Measurements from ENCODE around the gene LAT. TPM values are rescaled to one million over a fixed set of nuclear protein-coding genes. Genes with fewer than 3 reads are reported as not detected.

The LAT gene
- total RNA-seq, 1 experiment from 2014 or later, result 4.3 TPM

DNA sequence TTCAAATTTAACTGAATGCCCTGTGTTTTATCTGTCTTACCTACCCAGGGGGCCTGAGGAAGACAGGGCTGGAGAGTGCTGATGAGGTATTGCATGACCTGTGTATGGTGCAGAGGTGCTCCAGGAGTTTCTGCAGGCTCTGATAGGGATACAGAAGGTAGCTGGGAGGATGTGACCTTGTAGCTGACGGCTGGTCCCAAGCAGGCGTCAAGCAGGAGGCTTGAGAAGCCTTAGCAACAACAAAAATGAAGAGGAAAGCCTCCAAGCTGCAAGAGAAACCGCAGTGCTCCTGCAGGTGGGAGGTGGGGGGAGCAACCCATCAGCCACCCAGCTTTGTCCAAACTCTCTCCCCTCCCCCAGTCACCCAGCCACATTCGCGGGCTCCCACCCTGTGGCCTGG lies 40.4 kb downstream of the LAT start:
- DNase-seq, result no peak
- Histone ChIP-seq H3K27ac (ENCODE audit: insufficient read length, low read depth, low read length) (no peak overlapping the region), H4K8ac (replicated peaks; ENCODE audit: insufficient read length, low read depth, low read length) (no peak overlapping the region), H3K9me3 (ENCODE audit: control insufficient read depth, low read depth, low read length) (no peaks in the 10 kb centered on the region), H3K27me3 (ENCODE audit: insufficient read depth, low read length) (no peaks in the 10 kb centered on the region), H2BK12ac (ENCODE audit: insufficient read length, low read depth, low read length) (no peak overlapping the region), H4K5ac (ENCODE audit: insufficient read length, low read depth, low read length) (no peak overlapping the region), H3K79me2 (ENCODE audit: insufficient read depth, low read length) (no peaks in the 10 kb centered on the region), H2BK15ac (ENCODE audit: low read depth, low read length) (no peak overlapping the region), H3K4ac (ENCODE audit: low read depth, low read length) (no peak overlapping the region), H2BK5ac (ENCODE audit: insufficient read length, low read length) (no peak overlapping the region), H3T11ph (ENCODE audit: low read length) (no peak overlapping the region), H2AFZ (ENCODE audit: low read length) (no peak overlapping the region), H2BK20ac (ENCODE audit: low read depth, low read length, poor library complexity, severe bottlenecking) (no peak overlapping the region), H4K20me1 (ENCODE audit: control insufficient read depth, insufficient read depth, insufficient read length) (no peaks in the 10 kb centered on the region), H3K4me2 (ENCODE audit: insufficient read depth, insufficient read length, low read length) (no peak overlapping the region), H3K14ac (ENCODE audit: insufficient read depth, low read length) (no peak overlapping the region), H3K23ac (ENCODE audit: insufficient read length, low read depth, low read length) (no peak overlapping the region), H3K79me1 (ENCODE audit: insufficient read depth, low read depth, low read length, poor library complexity, severe bottlenecking) (no peaks in the 10 kb centered on the region), H3K23me2 (ENCODE audit: insufficient read length, low read depth, low read length, poor library complexity, severe bottlenecking) (no peaks in the 10 kb centered on the region), H4K91ac (ENCODE audit: insufficient read length, low read depth, low read length) (no peak overlapping the region), H2BK120ac (ENCODE audit: low read depth, low read length, poor library complexity, severe bottlenecking) (no peak overlapping the region), H3K9ac (ENCODE audit: extremely low read depth, insufficient read length, low read length) (no peak overlapping the region), H3K56ac (ENCODE audit: insufficient read length, low read depth, low read length) (no peak overlapping the region), H2AK5ac (ENCODE audit: insufficient read length, low read length) (no peak overlapping the region), H3K4me1 (ENCODE audit: insufficient read depth, low read length) (no peaks in the 10 kb centered on the region; the same call in 1 of the 2 replicates), H3K18ac (ENCODE audit: insufficient read length, low read depth, low read length) (no peak overlapping the region)
- H3K27ac Mint-ChIP-seq, result no peak overlapping the region
- no peaks in the 10 kb centered on the region for H3K27me3 Mint-ChIP-seq (ENCODE audit: low read depth)
- no peak overlapping the region for H3K4me3 Mint-ChIP-seq
- no peaks in the 10 kb centered on the region for H3K9me3 Mint-ChIP-seq
- TF ChIP-seq, protein P1, sequence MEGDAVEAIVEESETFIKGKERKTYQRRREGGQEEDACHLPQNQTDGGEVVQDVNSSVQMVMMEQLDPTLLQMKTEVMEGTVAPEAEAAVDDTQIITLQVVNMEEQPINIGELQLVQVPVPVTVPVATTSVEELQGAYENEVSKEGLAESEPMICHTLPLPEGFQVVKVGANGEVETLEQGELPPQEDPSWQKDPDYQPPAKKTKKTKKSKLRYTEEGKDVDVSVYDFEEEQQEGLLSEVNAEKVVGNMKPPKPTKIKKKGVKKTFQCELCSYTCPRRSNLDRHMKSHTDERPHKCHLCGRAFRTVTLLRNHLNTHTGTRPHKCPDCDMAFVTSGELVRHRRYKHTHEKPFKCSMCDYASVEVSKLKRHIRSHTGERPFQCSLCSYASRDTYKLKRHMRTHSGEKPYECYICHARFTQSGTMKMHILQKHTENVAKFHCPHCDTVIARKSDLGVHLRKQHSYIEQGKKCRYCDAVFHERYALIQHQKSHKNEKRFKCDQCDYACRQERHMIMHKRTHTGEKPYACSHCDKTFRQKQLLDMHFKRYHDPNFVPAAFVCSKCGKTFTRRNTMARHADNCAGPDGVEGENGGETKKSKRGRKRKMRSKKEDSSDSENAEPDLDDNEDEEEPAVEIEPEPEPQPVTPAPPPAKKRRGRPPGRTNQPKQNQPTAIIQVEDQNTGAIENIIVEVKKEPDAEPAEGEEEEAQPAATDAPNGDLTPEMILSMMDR (conservative IDR thresholded peaks at IDR 0.05), result no peak
- no peaks in the 10 kb centered on the region for H3K36me3 Mint-ChIP-seq (ENCODE audit: insufficient read depth in 1 of 3, low read depth in 3 of 3)
- H3K4me1 Mint-ChIP-seq, result peaks cover 10 to 19% of the 10 kb centered on the region in 2 experiments
- WGBS (ENCODE audit: extremely low coverage, insufficient read length, low lambda C conversion rate), result no CpG with 5 or more reads among the region's 5 CpGs
